HG03175 (cell line): ENCODE results near the gene UBE3B.

ENCODE experiments used
- ATAC-seq: cut with Tn5 transposase; IDR thresholded peaks from one replicate; pipeline ENCODE4 v1.9.1; 2021; ENCODE audit warnings: mild to moderate bottlenecking, moderate library complexity; ENCODE audit not compliant: unreplicated experiment

UBE3B gene

DNA sequence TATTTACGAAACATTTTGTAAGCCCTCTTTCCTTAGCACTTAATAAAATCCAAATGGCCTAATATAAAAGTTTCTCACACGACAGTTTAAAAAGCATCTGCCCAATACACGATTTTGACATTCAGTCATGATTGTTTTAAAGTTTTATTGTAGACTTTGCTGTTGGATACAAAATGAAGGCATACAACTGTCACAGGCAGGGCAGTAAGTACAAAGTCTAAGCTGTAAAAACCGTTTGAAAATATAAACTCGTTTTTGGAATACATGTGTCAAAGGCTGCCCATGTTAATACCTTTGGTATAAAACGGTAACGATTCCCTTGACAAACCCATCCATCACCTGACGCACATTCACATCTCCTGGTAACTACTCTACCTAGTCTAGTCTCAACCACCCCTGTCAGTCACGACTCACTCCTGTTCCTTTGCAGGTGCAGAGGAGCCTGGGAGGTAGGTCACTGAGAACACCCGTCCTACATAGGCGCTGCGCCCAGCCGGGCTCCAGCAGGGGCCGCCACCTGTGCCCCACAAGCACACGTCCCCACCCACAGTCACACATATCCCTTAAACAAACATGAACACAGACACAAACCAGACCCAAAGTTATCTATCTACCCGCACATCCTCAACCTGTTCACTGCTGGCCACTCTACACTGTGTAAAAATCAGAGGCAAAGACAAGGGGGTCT is 27.4 kb upstream of the UBE3B start:
- no peak for ATAC-seq

DNA sequence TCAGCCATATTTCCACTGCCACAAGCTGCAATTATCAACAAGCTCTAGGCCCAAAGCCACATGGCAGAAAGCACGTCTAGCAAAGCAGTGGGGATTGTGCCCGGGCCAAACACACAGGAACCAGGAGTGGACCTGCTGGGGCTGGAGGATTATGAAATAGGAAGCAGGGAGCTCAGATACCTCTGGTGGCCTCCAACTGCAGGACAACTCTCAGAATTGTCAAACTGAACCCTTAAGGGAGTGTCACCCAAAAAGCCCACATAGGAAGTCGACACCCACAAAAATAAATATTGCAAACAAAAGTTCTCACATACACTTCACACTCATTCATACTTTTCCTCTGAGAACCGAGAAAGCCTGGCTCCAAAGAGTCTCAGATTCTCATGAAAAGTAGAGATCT is 26.5 kb upstream of the UBE3B start:
- no peak for ATAC-seq

DNA sequence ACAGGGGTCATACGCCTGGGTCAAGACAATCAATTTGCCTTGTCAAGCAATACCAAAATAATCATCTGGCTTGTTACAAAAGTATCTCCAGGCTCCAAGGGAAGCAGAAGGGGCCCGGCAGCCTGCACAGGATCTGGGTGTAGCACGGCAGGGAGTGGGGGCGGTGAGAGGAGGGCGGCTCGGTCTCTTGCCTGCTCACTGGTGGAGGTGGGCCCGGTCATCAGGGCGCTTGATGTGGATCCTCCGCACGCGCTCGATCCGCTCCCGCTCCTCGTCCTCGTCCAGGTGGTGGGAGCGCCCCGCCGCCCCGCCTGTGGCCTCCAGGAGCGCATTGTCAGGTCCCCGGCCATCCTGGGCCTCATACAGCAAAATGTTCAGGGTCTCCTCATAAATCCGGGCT is 26.0 kb upstream of the UBE3B start:
- no peak for ATAC-seq

DNA sequence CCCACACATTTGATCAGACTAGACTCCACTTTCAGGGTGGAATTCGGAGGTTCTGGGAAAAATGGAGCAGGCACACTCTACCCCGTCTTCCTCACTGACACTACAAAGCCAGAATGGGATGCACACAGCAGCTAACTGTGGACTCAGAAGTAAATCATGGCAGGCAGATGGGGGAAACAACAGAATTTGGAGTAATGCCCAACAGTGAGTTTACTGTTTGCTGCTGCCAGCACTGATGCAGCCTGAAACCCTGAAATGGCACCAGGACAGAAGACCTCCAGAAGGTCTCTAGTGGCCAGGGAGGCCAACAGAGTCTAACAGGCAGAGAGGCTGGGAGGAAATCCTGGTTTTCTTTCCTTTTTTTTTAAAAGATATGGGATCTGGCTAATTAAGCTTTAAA is 24.9 kb upstream of the UBE3B start:
- ATAC-seq = no peak

GRCh38 chr12:109455706-109456105 is 21.7 kb upstream of the UBE3B start:
- no peak for ATAC-seq

DNA sequence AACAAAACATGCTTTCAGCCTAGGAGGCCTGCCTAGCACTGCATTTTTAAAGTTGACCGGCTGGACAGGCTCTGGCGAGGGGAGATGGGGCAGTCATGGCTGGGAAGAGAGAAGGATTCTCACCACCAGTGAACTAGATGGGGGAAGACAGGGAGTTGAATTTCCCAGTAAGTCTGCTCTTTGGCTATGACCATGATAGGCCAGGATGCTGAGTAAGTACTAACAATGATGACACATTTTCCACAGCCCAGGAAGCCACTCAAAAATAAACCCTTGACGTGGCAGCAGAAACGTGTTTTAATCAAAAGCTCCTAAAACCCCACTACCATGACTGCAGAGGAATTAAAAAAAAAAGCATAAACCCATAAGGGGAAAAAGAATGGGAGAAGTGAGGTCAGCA is 19.3 kb upstream of the UBE3B start:
- ATAC-seq = no peak

DNA sequence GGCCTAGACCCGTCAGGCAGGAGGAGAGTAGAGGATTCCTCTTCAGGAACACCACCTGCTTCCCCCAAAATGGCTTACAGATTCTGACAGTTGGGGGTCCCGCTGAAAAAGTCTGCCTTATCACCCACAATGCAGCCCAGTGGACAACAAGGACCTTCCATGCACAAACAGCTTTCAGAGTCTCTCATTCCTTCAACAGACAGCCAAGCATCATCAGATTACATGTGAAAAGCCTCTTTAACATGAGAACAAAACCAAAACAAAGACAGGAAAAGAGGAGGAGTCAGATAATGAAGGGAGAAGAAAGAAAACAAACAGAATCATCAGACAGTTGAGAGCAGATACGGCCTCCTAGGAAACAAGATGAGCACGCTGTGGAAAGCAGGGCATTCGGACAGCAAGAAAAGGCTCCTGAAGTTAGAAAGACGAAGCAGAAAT is 18.6 kb upstream of the UBE3B start:
- no peak for ATAC-seq

DNA sequence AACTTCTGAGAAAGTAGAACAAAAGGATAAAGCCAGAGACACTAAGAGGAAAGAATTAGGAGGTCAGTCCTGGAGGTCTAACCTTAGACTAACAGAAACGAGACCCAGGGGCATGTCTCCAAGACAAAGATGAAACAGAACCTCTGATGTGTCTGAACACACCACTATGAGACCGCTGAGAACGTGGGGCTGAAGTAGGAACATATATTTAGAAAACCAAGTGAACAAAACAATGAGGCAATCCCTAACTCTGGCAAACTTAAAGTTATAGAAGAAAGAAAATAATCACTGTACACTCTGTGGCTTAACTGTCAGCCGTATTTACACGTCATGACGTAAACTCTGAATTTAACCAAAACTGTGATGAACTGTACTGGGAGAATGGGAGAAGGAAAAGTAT is 18.2 kb upstream of the UBE3B start:
- no peak for ATAC-seq

DNA sequence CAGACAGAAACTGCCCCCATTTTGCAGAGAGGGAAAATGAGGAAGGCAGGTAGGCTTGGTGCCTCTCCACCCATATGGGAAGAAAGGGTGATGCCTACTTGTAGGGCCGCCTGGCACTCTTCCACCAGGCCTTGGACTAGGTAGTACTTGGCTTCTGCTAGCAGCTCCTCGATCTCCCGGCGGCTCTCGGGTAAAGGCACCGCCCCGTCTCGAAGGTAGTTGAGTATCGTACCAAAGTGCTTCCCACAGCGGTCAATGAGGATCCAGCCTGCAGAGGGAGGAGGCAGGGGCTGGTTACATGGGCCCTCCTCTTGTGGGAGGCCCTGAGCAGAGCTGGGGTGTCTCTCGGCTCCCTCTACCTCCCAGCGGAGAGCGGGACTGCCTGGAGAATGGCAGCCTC is 16.9 kb upstream of the UBE3B start:
- ATAC-seq = no peak

- ATAC-seq = peak; percentile 71
Measured at GRCh38 chr12:109461049-109461845, 16.2 kb upstream of the UBE3B start.

DNA sequence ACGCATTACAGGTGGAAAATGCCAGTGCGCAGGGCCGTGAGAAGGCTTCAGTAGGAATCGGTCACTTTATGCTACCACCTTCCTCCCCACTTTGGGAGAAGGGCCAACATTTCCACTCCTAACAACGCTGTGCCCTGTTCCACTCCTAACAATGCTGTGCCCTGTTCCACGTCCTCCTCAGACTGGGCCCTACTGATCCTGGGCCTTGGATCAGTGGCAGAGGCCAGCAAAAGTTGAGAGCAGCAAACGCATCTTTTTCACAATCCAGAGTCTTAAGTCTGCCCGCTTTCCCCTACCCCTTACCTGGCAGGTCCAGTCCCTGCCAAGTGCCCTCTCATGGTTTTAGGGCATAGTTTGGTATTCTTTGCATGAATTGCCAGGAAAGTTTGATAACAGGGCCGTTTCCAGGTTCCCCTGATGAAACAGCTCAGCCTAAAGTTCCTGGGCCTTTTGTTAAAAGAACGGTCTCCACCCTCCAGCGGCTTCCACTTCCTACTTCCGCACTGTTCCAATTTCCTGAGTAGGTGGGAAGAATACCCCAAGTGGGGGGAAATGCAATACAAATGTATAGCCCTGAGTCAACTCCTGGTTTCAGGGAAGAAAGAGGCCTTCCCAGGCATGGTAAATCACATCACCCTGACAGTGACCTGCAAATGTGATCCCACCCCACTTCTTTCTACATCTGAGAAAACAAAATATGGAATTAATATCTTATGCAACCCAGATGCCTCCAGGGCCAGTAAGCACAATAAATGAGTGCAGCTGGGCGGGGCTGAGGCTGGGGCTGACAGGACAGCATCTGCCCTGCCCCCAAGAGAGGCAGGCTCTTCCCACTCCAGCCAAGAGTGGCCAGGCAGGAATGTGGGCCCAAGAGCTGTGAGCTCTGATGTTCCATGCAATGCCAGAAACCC is 15.3 kb upstream of the UBE3B start:
- no peak for ATAC-seq

DNA sequence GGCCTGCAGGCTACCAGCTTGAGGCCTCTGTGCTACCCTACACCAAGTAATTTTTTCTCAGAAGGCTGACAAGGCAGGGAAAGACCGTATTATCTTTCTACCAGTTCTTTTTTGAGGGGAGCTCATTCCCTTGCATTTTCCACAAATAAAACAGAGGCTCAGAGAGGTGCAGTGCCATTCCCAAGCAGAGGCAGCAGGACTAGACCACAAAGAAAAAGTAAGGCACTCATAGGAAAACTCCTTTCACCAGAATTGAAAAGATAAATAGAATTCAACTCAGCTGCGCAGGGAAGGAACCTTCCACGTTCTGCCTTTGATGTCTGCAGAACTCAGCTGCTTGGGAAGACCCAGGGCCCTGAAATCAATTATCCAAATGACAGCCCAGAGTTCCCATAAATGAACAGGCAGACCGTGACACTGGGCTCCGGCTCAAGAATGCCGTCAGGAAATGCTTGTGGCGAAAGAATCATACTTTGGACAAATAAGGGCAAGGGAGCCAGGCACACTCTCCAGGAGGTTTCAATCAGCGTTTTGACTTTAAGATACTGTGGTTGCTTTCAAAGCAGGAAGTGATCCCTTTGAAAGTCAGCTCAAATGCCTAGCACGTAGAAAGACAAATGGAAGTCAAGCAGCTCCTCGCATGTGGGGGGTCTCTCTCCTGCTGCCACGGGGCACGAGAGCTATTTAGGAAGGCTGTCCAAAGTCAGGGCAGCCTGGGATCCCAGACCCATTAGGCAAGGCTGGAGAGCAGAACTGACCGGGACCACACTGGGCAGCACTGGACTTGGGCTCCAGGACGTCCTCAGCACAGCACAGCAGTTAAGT is 14.4 kb upstream of the UBE3B start:
- no peak for ATAC-seq

- ATAC-seq = no peak
Measured at GRCh38 chr12:109463756-109464155, 13.7 kb upstream of the UBE3B start.

DNA sequence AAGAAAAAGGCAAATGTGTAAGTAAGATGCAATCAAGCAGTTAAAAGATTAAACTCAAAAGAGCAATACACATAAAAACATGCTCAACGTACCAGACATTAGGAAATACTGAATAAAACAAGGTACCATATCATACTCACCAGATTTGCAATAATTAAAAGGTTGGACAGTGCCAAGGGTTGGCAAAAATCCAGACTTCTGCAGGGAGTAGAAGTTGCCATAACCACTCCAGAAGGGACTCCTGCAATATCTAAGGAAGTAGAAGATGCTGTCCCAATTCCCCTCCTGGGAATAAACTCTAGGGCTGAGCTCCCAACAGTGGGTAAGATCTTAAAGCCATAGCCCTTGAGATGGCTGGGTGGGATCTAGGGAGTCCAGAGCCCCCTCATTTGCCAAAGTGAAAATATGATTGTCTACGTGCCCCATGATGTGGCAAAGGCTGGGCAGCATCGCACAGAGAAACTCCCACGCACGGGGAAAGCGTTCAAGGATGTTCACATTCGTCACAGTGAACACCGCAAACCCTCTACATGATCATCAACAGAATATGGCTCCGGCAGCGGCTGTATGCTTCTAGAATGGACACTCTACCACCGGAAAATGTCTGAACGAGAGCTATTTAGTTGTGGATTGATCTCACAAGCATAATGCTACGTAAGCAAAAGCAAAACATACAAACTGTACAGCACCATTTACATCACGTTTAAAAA is 12.6 kb upstream of the UBE3B start:
- ATAC-seq = no peak

GRCh38 chr12:109466305-109466704 is 11.1 kb upstream of the UBE3B start:
- no peak for ATAC-seq

DNA sequence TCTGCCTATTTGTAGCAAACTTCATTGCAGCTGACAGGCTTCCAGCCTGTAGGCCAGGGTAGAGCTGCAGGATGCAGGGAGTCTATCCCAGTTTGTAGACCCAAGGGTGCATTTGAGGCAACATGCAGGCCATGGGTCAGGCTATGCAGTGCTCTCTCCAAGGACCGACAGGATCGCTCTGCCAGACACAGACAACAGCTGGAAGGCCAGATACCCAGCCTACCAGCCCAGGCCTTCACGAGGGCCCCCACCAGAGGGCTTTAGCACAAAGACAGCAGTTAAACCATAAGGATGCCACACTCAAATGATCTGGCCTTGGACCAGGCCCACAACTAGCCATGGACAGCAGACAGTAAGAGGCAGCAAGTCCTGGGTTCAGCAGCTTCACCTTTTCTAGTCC is 10.6 kb upstream of the UBE3B start:
- ATAC-seq = no peak

- ATAC-seq = no peak
Measured at GRCh38 chr12:109467978-109468676, 9.3 kb upstream of the UBE3B start.

- ATAC-seq = no peak
Measured at GRCh38 chr12:109469517-109469916, 7.9 kb upstream of the UBE3B start.

DNA sequence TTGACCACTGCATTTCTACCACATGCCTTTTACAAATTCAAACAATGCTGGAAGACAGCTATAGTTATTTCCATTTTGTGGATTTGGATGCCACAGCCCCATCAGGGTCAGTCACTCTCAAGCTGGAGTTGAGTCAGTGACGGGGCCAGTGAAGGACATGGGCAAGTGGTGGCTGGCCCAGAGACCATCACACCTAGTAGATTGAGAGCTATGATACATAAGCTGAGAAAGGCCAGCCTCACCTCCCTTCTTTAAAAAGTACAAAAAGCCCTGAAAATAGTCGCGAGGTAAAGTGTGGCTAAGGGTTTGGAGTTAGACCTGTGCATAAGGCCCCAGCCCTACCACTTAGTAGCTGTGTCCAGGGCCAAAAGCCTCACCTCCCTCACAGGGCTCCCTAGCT is 4.4 kb upstream of the UBE3B start:
- no peak for ATAC-seq
